ENCODE data around the gene HPCAL1.
A peak's percentile ranks its signal among the peaks of the same experiment; 100 is the strongest.
"Not testable (repeated sequence)": the region's sequence is repeated elsewhere in the genome, so short reads cannot be mapped to it uniquely, and the experiment has no call there.

HPCAL1 gene

DNA sequence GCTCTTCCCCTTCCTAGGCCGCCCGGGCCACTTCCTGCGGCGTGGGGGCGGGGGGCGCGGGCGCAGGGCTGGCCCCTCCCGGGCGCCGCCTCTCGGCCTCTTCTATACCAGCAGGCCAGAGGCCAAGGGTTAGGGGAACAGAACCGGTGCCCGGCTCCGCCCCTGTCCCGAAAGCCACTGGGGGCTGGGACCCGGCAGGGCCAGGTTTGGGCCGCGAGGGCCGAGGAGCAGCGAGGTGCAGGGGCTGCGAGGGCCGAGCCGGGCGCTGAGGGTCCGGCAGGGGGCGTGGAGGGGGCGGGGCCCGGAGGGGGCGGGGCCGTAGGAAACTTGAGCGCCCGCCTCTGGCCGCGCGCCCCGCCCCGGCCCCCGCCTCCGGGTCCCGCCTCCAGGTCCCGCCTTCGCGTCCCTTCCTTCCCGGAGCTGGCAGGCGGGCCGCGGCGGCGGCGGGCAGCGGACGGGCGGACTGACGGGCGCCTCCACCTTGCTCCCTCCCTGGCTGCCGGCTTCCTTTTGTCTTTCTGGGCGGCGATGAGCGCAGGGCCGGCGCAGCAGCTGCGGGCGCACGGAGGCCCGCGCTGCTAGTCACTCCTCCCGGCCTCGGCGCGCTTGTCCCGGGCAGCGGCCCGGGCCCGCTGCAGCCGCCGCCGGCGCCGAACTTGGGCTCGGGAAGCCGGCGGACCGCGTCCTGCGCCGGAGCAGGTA lies at the start of gene HPCAL1:
Gene HPCAL1 (plus strand): TSS at position 426 of the 702 bp plus-strand sequence. CDS start 116,854 bp downstream, outside the sequence.
- peak; percentile 51 to 69 for DNase-seq (ENCODE audit: low read depth in 2 of 2)

DNA sequence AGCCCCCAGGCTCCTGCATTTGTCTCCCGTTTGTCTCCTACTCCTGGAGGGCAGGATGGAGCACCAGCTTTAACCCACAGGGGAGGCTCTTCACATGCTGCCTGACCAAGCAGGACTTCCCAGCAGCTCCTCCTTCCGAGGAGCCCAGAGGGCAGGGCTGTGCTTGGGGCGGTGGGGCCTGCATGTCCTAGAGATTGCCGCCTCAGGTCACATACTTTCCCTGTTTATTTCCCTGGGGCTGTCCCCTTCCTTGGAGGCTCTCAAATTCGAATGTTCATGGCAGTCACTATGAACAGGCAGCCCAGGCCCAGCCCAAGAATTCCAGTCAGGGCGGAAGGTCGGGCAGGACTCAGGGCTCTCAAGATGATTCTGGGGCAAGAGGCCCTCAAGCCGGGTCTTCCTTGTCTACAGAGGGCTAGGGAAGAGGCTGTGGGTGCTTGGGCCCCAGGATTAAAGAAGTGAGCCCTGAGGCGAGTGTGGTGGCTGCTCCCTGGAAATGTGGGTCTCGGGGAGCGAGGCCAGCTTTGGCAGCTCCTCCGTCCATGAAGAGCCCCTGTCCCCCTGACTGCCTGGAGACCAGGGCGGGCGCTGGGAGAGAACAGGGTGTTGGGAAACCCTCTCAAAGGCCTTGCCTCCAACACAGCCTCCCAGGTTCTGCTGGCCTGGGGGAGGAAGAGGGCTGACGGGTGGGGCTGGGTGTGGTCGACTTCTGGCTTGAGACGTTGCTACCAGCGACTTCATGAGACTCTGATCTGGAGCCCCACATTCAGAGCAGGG lies 48.9 kb upstream of the HPCAL1 start:
- no peak for DNase-seq (ENCODE audit: low read depth in 2 of 2)

DNA sequence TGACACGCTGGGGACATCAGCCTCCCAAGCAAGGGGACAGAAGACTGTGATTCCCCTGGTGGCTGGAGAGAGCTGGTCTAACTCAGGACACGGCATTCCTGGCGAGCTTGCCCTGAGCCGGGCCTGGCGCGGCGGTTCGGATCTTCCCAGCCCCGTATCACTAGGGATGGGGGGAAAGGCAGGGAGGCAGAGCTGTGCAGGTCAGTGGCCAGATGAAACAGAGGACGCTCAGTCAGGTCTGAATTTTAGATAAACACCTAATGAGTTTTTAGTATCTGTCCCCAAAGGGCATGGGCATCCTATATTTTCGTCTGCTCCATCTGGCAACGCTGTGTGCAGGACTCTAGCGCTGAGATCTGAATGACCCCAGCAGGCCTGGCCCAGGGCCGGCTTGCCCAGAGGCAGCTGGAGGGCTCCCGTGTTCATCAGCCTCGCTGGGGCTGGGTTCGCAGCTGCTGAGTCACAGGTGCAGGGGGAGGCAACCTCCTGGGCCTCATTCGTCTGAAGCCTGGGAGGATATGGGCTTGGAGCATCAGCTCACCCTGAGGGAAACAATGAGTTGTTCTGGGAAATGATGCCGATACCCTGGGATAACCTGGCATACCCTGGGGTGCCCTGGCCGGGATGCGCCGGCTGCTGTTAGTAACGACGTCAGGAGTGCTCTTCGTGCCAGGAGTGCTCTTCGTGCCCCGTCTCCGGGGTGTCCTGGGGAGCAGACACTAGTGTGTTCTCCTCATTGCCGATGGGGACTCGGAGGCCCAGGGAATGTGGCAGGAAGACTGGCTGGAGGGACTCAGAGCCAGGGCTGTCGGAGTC lies 48.1 kb upstream of the HPCAL1 start:
- DNase-seq (ENCODE audit: low read depth in 2 of 2) = no peak

DNA sequence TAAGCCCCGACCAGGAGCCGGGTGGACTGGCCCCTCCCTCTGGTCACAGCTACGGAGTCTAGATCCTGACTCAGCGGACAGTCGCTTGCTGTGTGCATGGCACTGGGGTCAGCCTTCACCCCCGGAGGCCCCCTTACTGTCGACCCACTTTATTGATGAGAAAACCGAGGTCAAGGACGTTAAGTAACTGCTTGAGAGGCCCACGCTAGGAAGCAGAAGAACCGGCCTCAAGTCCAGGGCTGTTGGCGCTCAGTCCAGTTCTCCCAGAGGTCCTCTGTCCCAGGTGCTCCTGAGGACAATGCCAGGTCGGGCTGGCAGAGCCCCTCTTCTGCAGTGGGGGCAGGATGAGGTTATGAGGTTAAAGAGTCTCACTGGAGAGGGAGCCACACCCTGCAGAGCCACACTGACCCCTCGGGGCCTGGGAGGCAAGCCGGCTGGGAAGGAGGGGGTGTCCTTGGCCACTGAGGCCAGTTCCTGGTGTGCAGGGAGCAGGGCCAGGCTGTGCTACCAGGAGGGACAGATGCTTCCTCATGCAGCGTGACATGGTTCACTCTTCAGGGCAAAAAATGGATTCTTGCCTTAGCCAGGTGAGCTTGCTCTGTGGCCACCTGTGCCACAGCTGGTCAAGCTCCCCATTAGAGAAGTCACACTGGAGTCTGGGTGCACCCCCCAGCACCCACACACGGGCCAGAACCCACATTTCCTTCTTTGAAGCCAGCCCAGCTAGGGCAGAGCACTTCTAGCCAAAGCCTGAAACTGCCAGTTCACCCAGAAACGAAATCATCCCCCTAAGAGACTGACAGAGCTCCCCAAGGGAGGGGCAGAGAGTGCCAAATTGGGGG lies 47.3 kb upstream of the HPCAL1 start:
- no peak for DNase-seq (ENCODE audit: low read depth in 2 of 2)

DNA sequence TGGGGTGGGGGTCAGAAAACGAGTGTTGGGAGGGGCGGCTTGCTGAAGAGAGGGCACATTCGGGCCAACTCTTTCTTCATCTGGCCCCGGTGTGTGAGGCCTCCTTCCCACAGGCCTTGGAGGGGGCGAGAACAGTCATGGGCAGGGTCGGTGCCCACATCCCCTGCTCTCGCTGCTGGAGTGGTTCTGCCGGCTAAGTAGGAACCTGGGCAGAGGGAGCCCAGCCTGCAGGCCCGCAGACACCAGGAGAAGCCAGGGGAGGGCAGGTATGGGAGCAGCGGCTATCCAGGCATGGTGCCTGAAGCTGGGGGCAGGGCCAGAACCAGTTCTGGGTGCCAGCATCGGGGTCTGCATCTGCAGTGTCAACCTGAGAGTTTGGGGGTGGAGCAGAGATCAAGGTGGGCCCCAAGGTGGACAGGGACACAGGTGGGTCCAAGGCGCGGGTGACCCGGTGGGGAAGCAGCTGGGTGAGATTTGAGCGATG lies 46.6 kb upstream of the HPCAL1 start:
- no peak for DNase-seq (ENCODE audit: low read depth in 2 of 2)

DNA sequence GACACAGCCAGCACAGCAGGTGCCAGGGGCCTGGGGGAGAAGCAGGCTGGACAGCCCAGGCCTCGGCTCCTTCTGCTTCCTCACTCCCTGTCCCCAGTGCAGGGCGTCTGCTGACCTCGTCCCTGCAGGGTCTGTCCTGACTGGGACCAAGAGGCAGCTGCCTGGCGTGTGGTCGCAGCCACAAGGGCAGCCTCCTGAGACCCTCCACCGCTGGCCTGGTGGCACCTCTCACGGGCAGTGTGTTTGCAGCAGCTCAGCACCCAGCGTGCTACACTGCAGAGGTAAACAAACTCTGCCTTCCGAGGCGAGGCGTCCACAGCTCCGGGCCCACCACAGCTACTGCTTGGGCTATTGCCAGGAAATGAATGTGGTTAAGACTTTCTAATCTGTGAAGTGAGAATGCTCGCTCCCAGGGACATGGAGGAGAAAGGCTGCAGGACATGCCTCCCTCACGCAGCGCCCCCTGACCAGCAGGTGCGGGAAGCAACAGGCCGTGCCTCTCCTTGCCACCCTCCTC lies 46.1 kb upstream of the HPCAL1 start:
- no peak for DNase-seq (ENCODE audit: low read depth in 2 of 2)

DNA sequence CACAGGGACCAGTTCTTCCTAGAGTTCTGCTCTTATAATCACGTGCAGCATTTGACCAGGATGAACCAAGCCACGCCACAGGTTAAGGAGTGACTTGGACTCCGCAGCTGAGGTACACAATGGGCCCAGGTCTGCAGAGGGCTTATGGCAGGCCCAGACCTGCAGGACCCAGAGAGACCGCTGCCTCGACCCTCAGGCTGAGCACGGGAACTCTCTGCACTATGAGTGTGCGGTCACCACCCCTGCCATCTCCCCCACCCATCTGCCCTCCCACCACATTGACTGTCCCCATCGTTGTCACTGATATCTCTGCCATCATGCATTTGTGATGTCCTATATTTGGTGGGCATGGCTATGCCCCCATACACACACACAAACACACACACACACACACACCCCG lies 45.7 kb upstream of the HPCAL1 start:
- DNase-seq (ENCODE audit: low read depth in 2 of 2) = no peak

DNA sequence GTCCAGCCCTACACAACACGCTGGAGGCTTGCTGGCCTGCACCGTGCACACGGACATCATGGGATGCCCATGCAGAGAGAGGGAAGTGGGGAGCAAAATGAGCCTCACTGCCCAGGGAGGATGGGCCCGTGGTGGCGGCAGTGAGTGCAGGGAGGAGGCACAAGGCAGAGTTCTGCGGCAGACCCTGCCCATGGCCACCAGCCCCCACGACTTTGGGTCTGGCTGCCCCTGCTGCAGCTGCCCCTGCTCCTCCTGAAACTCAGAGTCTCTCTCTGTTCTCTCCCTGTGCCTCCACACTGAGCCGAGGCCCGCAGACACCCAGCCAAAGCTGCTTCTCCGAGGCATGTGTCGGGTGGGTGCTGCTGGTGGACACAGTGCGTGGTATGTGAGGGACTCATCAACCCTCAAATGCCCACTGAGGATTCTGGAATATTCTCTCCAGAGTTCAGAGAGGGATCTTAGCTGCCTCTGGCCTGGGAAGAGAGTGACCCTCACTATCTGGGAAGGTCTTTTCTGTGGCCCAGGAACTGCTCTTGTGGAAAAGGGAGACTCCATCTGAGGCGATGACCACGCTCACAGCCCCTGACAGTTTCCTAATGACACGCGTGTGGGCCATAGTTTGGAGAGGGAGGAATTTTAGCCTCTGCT lies 45.1 kb upstream of the HPCAL1 start:
- DNase-seq (ENCODE audit: low read depth in 2 of 2) = no peak

DNA sequence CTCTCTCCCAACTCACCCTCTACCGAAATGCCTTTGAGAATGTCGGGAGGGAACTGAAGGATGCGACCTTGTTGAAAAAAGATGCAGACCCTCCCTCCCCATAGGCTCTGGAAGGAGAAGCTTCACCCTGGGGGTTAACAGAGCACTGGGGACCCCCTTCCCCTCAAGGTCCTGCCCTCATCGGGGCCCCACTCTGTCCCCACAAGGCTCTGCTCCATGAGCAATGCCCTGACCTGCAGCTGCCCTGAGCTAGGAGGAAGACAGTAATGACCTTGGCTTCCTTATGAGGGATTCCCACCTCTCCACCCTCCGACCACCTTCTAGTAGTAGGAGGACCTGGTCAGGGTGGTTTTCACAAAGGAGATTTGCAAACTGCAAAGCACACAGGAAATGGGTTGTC lies 44.4 kb upstream of the HPCAL1 start:
- DNase-seq (ENCODE audit: low read depth in 2 of 2) = no peak

DNA sequence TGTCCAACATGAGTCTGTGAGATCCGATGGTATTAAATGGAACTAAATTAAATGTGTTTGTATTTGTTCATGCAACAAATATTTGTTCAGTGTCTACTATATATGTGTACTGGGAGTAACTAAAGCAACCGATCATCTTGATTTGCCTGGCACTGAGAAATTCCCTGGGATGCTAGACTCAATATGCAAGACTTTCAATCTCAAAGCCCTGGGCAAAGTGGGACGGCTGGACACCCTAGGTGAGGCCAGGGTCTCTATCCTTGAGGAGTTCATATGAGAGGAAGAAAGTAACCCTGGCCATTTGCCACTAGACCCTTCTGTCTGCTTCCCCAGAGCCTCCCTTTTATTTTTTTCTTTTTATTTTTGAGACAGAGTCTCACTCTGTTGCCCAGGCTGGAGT lies 44.0 kb upstream of the HPCAL1 start:
- no peak for DNase-seq (ENCODE audit: low read depth in 2 of 2)

DNA sequence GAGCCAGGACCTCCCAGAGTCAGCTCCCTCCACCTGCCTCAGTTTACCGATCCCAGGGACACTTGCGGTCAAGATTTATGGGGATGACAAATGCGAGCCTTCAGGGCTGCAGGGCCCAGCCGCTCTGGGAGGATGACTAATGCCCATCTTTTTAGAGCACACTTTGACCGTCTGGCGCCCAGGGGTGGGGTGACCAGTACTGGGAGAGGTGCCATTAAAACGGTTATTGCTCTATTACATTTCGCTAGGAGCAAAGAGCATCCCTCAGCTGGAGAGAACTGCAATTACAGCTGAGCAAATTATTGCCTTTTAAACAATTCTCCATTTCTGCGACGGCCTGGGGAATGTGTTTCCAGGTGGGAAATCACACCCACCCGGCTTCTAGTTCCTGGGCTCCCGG lies 42.6 kb upstream of the HPCAL1 start:
- DNase-seq (ENCODE audit: low read depth in 2 of 2) = no peak

DNA sequence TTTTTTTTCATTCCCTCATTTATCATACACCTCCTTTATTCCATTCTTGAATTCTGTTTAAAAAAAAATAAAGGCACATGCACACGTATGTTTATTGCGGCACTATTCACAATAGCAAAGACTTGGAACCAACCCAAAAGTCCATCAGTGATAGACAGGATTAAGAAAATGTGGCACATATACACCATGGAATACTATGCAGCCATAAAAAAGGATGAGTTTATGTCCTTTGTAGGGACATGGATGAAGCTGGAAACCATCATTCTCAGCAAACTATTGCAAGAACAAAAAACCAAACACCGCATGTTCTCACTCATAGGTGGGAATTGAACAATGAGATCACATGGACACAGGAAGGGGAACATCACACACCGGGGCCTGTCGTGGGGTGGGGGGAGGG lies 39.2 kb upstream of the HPCAL1 start:
- not testable (repeated sequence) for DNase-seq (ENCODE audit: low read depth in 2 of 2)

DNA sequence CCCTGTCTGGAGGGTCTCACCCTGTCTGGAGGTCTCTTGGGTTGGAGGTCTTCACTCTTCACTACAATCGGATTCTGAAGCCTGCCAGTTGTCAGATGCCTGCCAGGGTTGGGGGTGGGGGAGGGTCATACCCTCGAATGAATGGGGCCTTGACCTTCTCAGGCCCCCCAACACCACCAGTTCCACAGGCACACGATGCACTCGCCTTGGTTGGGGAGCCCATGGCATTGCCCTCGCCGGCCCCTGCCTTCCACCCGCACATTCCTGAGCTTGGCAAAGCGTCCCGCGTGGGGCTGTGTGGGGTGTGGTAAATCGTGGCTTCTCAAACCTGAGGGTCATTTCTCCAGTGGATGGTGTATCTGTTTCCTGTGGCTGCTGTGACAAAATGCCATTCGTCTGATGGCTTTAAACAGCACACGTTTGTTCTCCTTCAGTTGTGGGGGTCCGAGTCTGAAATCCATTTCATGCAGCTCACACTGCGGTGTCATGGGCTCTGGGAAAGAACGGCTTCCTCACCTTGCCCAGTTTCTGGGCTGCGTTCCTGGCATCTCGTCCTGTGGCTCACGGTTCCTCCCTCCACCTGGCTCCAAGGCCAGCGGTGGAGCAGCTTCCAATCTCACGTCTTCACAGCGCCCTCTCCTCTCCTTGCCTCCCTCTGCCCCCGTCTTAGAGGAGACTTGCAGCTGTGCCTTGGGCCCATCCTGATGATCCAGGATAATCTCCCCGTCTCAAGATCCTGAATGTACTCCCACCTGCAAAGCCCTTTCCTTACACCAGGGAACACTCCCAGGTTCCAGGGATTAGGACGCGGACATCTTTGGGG lies 38.0 kb upstream of the HPCAL1 start:
- no peak for DNase-seq (ENCODE audit: low read depth in 2 of 2)

DNA sequence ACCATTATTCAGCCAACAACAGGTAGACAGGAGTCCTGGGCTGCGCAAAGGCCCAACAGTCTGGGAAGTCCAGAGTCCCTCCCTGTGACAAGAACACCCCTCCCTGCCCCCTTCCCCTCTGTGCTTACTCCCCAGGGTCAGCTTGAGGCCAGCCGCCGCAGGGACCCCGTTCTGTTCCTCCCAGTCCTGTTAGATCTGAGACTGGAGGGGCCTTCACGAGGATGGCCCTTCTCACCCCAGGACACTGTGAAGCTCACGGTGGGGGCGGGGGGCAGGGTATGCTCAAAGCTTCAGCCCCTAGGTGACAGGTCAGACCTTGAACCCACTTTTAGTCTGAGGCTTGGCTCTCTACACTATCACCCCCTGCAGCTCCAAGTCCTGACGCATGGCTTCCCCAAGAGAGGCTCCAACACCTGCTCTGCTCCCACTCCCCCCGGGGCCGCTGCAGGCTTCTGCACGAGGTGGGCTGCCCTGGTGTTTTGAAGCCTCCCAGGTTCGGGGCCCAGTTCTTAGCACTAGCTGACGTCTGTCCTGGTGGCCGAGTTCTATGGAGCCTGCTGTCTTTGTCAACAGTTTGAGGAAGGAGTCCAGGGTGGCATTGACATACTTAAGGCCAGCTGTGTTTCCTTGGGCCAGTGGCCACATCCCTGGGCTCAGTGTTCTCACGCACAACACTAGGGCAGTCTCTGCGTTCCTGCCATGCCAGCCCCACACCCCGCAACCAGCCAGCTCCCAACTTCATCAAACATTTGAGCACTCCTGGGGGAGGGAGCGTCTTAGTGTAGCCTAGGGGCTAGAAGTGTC lies 37.2 kb upstream of the HPCAL1 start:
- no peak for DNase-seq (ENCODE audit: low read depth in 2 of 2)

DNA sequence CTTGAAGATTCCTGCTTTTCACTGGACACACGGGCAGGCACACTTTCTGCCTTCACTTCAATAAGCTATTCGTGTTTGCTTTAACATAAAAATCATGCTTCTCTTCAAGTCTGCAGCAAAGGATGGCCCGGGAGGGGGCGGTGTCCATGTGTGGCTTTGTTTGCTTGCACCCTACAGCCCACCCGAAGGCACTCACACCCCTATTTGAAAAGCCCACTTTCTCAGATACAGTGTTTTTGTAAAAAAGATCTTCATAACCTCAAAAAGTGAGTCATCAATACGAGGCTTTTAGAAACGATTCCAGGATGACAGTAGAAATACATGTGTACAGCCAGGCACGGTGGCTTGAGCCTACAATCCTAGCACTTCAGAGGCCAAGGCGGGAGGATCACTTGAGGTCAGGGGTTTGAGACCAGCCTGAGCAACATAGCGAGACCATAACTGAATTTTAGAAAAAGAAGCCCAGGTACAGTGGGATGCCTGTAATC lies 36.5 kb upstream of the HPCAL1 start:
- DNase-seq (ENCODE audit: low read depth in 2 of 2) = no peak

DNA sequence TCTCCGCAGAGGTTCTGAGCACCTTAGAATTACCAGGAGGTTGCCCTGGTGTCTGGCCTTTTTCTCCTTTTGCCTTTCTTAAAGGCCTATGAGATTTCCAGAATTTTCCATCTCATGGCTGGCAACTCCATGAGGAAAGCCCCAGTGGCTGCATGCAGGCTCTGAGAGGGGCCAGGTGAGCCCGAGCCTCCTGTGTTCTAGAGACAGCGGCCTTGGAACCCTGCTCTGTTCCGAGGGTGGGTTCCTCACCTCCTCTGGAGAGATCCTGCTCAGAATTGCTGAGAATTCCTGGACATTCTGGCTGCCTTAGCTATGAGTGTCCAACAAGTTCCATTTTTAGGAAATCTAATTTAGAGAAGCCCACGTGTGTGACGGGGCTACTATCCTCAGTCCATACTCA lies 35.7 kb upstream of the HPCAL1 start:
- no peak for DNase-seq (ENCODE audit: low read depth in 2 of 2)

DNA sequence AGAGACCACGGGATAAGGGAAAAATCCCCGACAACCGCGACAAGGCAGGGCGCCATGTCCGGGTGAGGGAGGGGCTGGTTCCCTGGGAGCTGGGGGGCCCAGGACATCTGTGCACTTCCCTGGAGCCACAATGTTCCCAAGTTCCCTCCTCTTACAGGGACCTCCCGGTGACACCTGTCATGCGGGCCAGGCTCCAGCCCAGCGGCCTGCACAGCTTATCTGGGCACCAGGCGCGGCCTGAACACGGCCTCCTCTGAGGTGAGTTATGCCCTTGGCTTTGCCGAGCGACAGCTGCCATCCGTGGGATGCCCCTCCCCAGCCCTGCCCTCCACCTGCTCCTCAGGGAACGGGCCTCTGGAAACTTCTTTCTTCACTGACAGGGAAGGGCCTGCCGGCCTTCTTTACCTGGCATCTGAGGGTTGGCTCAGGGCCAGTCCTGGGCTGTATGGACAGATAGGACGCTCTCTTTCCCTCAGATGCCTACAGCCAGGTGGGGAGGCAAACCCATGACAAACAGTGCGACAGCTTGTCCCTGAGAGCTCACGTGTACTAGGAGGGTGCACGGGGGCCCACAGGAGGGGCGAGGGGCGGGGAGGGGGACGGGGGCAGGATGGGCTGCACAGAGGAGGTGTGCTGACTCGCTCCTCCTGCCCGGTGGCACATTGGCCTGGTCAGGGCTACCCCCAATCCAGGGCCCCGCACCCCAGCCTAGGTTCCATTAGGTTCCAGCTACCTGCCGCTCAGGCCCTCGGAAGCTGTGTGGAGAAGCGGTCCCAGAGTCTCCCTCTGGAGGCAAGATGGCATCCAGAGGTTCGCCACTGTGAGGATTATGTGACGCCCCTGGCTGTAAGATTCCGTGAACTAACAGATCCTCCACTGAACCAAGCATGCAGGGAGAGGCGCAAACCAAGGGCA lies 34.9 kb upstream of the HPCAL1 start:
- no peak for DNase-seq (ENCODE audit: low read depth in 2 of 2)

DNA sequence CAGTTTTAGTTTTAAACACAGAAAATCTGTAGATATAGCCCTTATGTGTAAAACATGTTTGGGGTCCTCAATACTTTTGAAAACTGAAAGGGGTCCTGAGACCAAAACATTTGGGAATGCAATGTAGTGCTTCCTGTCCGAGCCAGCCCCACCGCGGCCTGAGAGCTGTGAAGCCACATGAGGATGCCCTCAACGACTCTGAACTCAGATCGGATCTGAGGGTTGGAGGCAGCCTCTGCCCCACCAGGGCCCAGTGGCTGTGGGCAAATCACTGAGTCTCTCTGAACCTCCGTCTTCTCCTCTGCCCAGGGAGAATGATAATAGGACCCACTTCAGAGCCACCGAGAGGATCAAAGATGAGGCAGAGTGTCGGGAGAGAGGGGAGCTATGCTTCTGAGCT lies 33.4 kb upstream of the HPCAL1 start:
- DNase-seq (ENCODE audit: low read depth in 2 of 2) = no peak

Data from stimulated activated CD4-positive, alpha-beta T cell treated with anti-CD3 and anti-CD28 coated beads, Interleukin-1b, Interleukin-23, amount 100 ng/mL, for 1 hour (primary cell).